PC-9 (cell line): ENCODE measurements around the gene MYBPHL. TPM values are rescaled to one million over a fixed set of nuclear protein-coding genes. Genes with fewer than 3 reads are reported as not detected.
"Not testable (repeated sequence)": the region's sequence is repeated elsewhere in the genome, so short reads cannot be mapped to it uniquely, and the experiment has no call there.

Source experiments
- BruUV-seq: library from RNA; stranded (reverse); fragments of 400-500 nt; replicated peaks from 2 replicates; lab custom pipeline; 2021; lab: Mats Ljungman, UMichigan
- CTCF ChIA-PET: fragments of 300-600 bp; sonication (Branson Sonifier 250); formaldehyde crosslinking; loops from one replicate; lab custom pipeline; 2022; ENCODE audit warnings: antibody characterized with exemption; lab: Charles Lee
- POLR2A ChIA-PET: fragments of 300-600 bp; sonication (Branson Sonifier 250); formaldehyde crosslinking; loops from one replicate; lab custom pipeline; 2022; ENCODE audit warnings: antibody characterized with exemption; ENCODE audit not compliant: unreplicated experiment; lab: Charles Lee
- DNase-seq, 2 experiments: peaks; one replicate each; pipeline versions ENCODE4 v3.0.0 to v3.0.0-alpha.2; 2015 to 2022; ENCODE audit warnings: mixed read lengths in 1 of 2
- H2AFZ ChIP-seq: fragments of 200-600 bp; sonication (generic); 2 replicates; pipeline ENCODE4 v1.8.1; 2017; ENCODE audit warnings: antibody characterized with exemption
- H3F3A ChIP-seq: fragments of 200-600 bp; sonication (generic); 2 replicates; pipeline ENCODE4 v1.8.1; 2017; ENCODE audit warnings: antibody characterized with exemption, mild to moderate bottlenecking, low read depth; ENCODE audit not compliant: insufficient read depth
- H3K27ac ChIP-seq: fragments of 200-600 bp; sonication (generic); 2 replicates; pipeline ENCODE4 v1.6.1; 2016; ENCODE audit warnings: mixed run types
- H3K27me3 ChIP-seq: fragments of 200-600 bp; sonication (generic); 2 replicates; pipeline ENCODE4 v1.6.1; 2016; ENCODE audit warnings: low read depth, mixed run types; ENCODE audit not compliant: insufficient read depth
- H3K36me3 ChIP-seq: fragments of 200-600 bp; sonication (generic); 2 replicates; pipeline ENCODE4 v1.6.1; 2016; ENCODE audit warnings: low read depth, mixed run types
- H3K4me1 ChIP-seq: fragments of 200-600 bp; sonication (generic); replicated peaks from 2 replicates; pipeline ENCODE4 v1.6.1; 2016; ENCODE audit warnings: mixed run types; ENCODE audit not compliant: insufficient read depth
- H3K4me2 ChIP-seq: fragments of 200-600 bp; sonication (generic); 2 replicates; pipeline ENCODE4 v1.6.1; 2017; ENCODE audit warnings: mixed run types
- H3K4me3 ChIP-seq: fragments of 200-600 bp; sonication (generic); 2 replicates; pipeline ENCODE4 v1.6.1; 2016; ENCODE audit warnings: mixed run types
- H3K79me2 ChIP-seq: fragments of 200-600 bp; sonication (generic); 2 replicates; pipeline ENCODE4 v1.6.1; 2017; ENCODE audit warnings: low read depth, mixed run types
- H3K9me2 ChIP-seq: fragments of 200-600 bp; sonication (generic); 2 replicates; pipeline ENCODE4 v1.8.1; 2017; ENCODE audit warnings: mild to moderate bottlenecking; ENCODE audit not compliant: insufficient read depth
- H3K9me3 ChIP-seq: fragments of 200-600 bp; sonication (generic); 2 replicates; pipeline ENCODE4 v1.8.1; 2016; ENCODE audit warnings: low read depth; ENCODE audit not compliant: insufficient read depth
- H4K20me1 ChIP-seq: fragments of 200-600 bp; sonication (generic); 2 replicates; pipeline ENCODE4 v1.8.1; 2017; ENCODE audit not compliant: insufficient read depth
- CTCF ChIP-seq: fragments of 200-600 bp; sonication (generic); conservative IDR thresholded peaks from 2 replicates; pipeline ENCODE4 v1.6.1; 2017; ENCODE audit warnings: mixed run types, antibody characterized with exemption, mild to moderate bottlenecking, moderate library complexity
- EZH2 ChIP-seq: fragments of 200-600 bp; sonication (generic); IDR thresholded peaks from 2 replicates; pipeline ENCODE4 v1.8.0; 2017; ENCODE audit warnings: antibody characterized with exemption, low read depth
- intact Hi-C: fragments of 100-400 bp; cut with micrococcal nuclease; formaldehyde crosslinking; loops from one replicate; pipeline ENCODE4 v1.10.0; 2022; ENCODE audit not compliant: unreplicated experiment
- total RNA-seq: library from RNA; stranded (reverse); gene quantifications from 2 replicates; pipeline ENCODE4 v1.2.3, GENCODE V29; 2021

The MYBPHL gene
- total RNA-seq, 1 experiment from 2014 or later, result not detected

- TF ChIP-seq CTCF (no peak), EZH2 (no peak)
- no peaks in the 10 kb centered on the region for H3F3A ChIP-seq
- no peaks in the 10 kb centered on the region for H3K27me3 ChIP-seq
- no peaks in the 10 kb centered on the region for H4K20me1 ChIP-seq
- H3K36me3 ChIP-seq, result no peaks in the 10 kb centered on the region
- H3K4me2 ChIP-seq, result no peak overlapping the region
- H3K79me2 ChIP-seq, result no peaks in the 10 kb centered on the region
- H3K27ac ChIP-seq, result no peak overlapping the region
- H3K9me2 ChIP-seq, result no peaks in the 10 kb centered on the region
- no peak for DNase-seq
- CTCF ChIA-PET, result no interaction called here
- intact Hi-C loops, result no loop called here
- no TSS peak for BruUV-seq
- H2AFZ ChIP-seq, result no peak overlapping the region
- POLR2A ChIA-PET, result no interaction called here
- H3K4me3 ChIP-seq, result no peak overlapping the region
- no peaks in the 10 kb centered on the region for H3K9me3 ChIP-seq
- H3K4me1 ChIP-seq, result 0 out of 2 replicates have a peak, but pooled peaks cover 7% of the 10 kb centered on the region
Observed at GRCh38 chr1:109290998-109291397, 15.8 kb downstream of the MYBPHL start.

- H3F3A ChIP-seq, result peaks cover 2% of the 10 kb centered on the region; the same call in 1 of the 2 replicates
- ChIA-PET CTCF (no interaction called here), POLR2A (no interaction called here)
- H3K9me2 ChIP-seq, result no peaks in the 10 kb centered on the region
- BruUV-seq, result no TSS peak
- H3K36me3 ChIP-seq, result no peaks in the 10 kb centered on the region
- TF ChIP-seq EZH2 (no peak), CTCF (no peak)
- H3K79me2 ChIP-seq, result no peaks in the 10 kb centered on the region
- H2AFZ ChIP-seq, result no peak overlapping the region
- DNase-seq, result no peak
- no peaks in the 10 kb centered on the region for H3K9me3 ChIP-seq
- no peaks in the 10 kb centered on the region for H4K20me1 ChIP-seq
- 0 out of 2 replicates have a peak, but pooled peaks cover 7% of the 10 kb centered on the region for H3K4me1 ChIP-seq
- no peak overlapping the region for H3K4me2 ChIP-seq
- H3K4me3 ChIP-seq, result no peak overlapping the region
- H3K27me3 ChIP-seq, result no peaks in the 10 kb centered on the region
- H3K27ac ChIP-seq, result no peak overlapping the region
- intact Hi-C loops, result no loop called here
Observed at GRCh38 chr1:109290137-109290536, 16.7 kb downstream of the MYBPHL start.

GRCh38 chr1:109286762-109287161 is 20.0 kb downstream of the MYBPHL start:
- BruUV-seq, CTCF ChIA-PET: not testable (repeated sequence)

More at GRCh38 chr1:109286762-109287161, 20.0 kb downstream of the MYBPHL start:
- H3K27me3 ChIP-seq, H3K9me2 ChIP-seq, POLR2A ChIA-PET, H2AFZ ChIP-seq, H3K9me3 ChIP-seq, H3K4me2 ChIP-seq, H4K20me1 ChIP-seq, DNase-seq, H3K4me3 ChIP-seq, H3K36me3 ChIP-seq, intact Hi-C loops, H3K27ac ChIP-seq: not testable (repeated sequence)
- Histone ChIP-seq H3K79me2 (peaks cover 11% of the 10 kb centered on the region), H3K4me1 (peaks cover 15% of the 10 kb centered on the region), H3F3A (peaks cover 22% of the 10 kb centered on the region)
